Fibroblast of skin of right quadriceps (primary cell): ENCODE data around the gene CCDC116.

Experiments
- DNase-seq: peaks from one replicate; pipeline ENCODE4 v3.0.0-alpha.2; 2013

CCDC116 gene

GRCh38 chr22:21682385-21683175 is 50.0 kb downstream of the CCDC116 start:
- DNase-seq, result no peak

GRCh38 chr22:21683401-21683811 is 50.8 kb downstream of the CCDC116 start:
- DNase-seq, result no peak

GRCh38 chr22:21684492-21685163 is 52.1 kb downstream of the CCDC116 start:
- DNase-seq, result no peak

- no peak for DNase-seq
Measured at GRCh38 chr22:21685164-21685513, 52.6 kb downstream of the CCDC116 start.

- no peak for DNase-seq
Measured at GRCh38 chr22:21686193-21686608, 53.6 kb downstream of the CCDC116 start.
